IPS DF 6.9 (cell line): ENCODE data around the gene BCL2L1.
"Not testable (repeated sequence)": the region's sequence is repeated elsewhere in the genome, so short reads cannot be mapped to it uniquely, and the experiment has no call there.

ENCODE experiments used
- DNase-seq: peaks from one replicate; pipeline ENCODE4 v3.0.0-alpha.2; 2013; ENCODE audit warnings: low read depth, low spot score
- H3K27ac ChIP-seq: one replicate; pipeline ENCODE4 v1.5.1; 2013; ENCODE audit warnings: low read length, control low read depth
- H3K27me3 ChIP-seq: 2 replicates; pipeline ENCODE4 v1.6.1; 2013; ENCODE audit warnings: mild to moderate bottlenecking, low read length; ENCODE audit not compliant: control insufficient read depth, insufficient read depth
- H3K36me3 ChIP-seq: 2 replicates; pipeline ENCODE4 v1.6.1; 2013; ENCODE audit warnings: low read length; ENCODE audit not compliant: control insufficient read depth, insufficient read depth
- H3K4me1 ChIP-seq: 2 replicates; pipeline ENCODE4 v1.6.1; 2013; ENCODE audit warnings: low read length; ENCODE audit not compliant: control insufficient read depth, insufficient read depth
- H3K4me3 ChIP-seq: 2 replicates; pipeline ENCODE4 v1.5.1; 2013; ENCODE audit warnings: mild to moderate bottlenecking, low read length
- H3K9me3 ChIP-seq: 2 replicates; pipeline ENCODE4 v1.6.1; 2013; ENCODE audit warnings: low read length, inconsistent platforms; ENCODE audit not compliant: control insufficient read depth, insufficient read depth
- WGBS: extraction: QIAGEN DNeasy Blood & Tissue Kit; methylation state at CpG from one replicate; pipeline ENCODE4 v1.1.7; 2013; ENCODE audit warnings: mixed read lengths, missing lambda C conversion rate; ENCODE audit not compliant: insufficient read length, insufficient coverage; 5-methylcytosine and 5-hydroxymethylcytosine counted together

The BCL2L1 gene

GRCh38 chr20:31673435-31673834, 49.2 kb downstream of the BCL2L1 start:
- no peaks in the 10 kb centered on the region for H3K36me3 ChIP-seq
- DNase-seq, result no peak
- H3K27ac ChIP-seq, result no peak overlapping the region
- no peaks in the 10 kb centered on the region for H3K27me3 ChIP-seq
- no peak overlapping the region for H3K4me3 ChIP-seq
- H3K4me1 ChIP-seq, result peaks cover 2% of the 10 kb centered on the region; the same call in 1 of the 2 replicates
- H3K9me3 ChIP-seq, result no peaks in the 10 kb centered on the region

DNA sequence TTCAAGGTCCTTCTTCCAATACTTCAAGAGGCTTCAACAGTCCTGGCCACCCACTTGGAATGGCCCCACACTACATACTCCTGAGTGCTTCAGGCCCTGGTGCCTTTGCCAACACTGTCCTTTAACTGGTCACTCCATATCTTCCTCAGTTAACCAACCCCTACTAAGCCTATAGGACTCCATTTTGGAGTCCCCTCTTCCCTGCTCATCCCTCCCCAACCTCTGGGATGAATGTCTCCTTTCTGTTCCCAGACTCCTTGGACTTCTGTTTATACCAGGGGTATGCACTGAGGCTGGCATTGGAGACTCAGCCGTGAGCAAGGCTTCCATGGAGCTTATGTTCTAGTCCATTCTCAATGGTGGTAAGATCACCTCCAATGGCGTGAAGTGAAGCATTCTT, 51.3 kb downstream of the BCL2L1 start:
- H3K36me3 ChIP-seq, result no peaks in the 10 kb centered on the region
- H3K27ac ChIP-seq, result no peak overlapping the region
- H3K4me1 ChIP-seq, result no peaks in the 10 kb centered on the region; the same call in 1 of the 2 replicates
- H3K4me3 ChIP-seq, result no peak overlapping the region
- WGBS, result no CpG with 5 or more reads among the region's 2 CpGs
- no peak for DNase-seq
- no peaks in the 10 kb centered on the region for H3K27me3 ChIP-seq
- H3K9me3 ChIP-seq, result no peaks in the 10 kb centered on the region

DNA sequence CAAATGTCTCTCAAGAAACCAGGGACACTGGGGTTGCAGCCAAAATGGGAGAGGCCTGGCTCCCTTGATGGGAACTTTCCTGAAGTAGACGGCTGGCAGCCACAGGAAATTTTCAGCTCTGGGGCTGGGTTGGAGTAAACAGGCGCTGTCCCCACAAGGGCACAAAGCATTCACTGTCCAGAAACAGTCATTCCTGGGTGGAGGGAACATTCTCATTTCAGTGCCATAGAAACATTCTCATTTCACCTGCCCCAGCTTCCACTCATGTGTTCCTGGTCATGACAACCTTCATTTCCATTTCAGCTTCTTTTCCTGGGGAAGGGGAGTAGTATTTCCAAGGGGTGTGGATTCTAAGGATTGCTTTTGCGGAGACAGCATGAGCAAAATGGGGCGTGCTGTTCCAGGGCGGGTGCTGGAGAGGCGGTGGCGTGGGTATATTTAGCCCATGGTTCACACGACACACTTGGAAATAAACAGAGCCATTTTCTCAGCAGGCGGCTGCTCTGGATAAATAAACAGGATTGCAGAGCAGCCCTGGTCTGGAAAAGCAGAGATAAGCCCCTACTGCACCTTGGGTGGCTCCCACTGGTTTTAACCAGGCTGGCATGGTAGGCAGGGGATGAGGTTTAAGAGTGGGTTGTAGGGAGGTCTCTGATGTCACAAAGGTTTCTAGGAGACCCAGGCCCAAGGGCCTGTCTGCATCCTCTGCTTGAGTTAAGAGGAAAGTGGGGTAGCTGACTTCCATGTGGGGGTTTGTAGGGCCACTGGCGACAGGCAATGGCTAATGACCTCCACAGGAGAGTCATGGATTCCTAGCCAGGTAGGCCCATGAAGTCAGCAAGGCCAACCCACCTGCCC, 52.1 kb downstream of the BCL2L1 start:
- no peaks in the 10 kb centered on the region for H3K9me3 ChIP-seq
- H3K27me3 ChIP-seq, result no peaks in the 10 kb centered on the region
- no peaks in the 10 kb centered on the region for H3K36me3 ChIP-seq
- no peak for DNase-seq
- H3K27ac ChIP-seq, result no peak overlapping the region
- no peaks in the 10 kb centered on the region; the same call in 1 of the 2 replicates for H3K4me1 ChIP-seq
- no peak overlapping the region for H3K4me3 ChIP-seq
- no CpG with 5 or more reads among the region's 10 CpGs for WGBS

GRCh38 chr20:31669876-31670275, 52.8 kb downstream of the BCL2L1 start:
- H3K27ac ChIP-seq, result no peak overlapping the region
- no peaks in the 10 kb centered on the region for H3K27me3 ChIP-seq
- 0 out of 2 replicates have a peak, but pooled peaks cover 1% of the 10 kb centered on the region for H3K36me3 ChIP-seq
- no peaks in the 10 kb centered on the region for H3K4me1 ChIP-seq
- WGBS, result no CpG with 5 or more reads among the region's 3 CpGs
- no peaks in the 10 kb centered on the region for H3K9me3 ChIP-seq
- H3K4me3 ChIP-seq, result no peak overlapping the region
- DNase-seq, result no peak

DNA sequence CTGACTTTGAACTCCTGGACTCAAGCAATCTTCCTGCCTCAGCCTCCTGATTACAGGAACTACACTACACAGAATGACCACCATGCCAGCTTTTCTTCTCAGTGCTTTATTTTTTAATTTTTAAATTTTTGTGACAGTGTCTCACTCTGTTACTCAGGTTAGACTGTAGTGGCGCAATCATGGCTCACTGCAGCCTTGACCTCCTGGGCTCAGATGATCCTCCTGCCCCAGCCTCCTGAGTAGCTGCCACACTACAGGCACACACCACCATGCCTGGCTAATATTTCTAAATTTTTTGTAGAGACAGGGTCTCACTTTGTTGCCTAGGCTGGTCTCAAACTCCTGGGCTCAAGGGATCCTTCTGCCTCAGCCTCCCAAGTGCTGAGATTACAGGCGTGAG, 53.7 kb downstream of the BCL2L1 start:
- WGBS, result no CpG with 5 or more reads among the region's 2 CpGs
- not testable (repeated sequence) for H3K9me3 ChIP-seq, H3K27me3 ChIP-seq, DNase-seq, H3K4me1 ChIP-seq, H3K27ac ChIP-seq, H3K36me3 ChIP-seq, H3K4me3 ChIP-seq

- DNase-seq, result no peak
- Histone ChIP-seq H3K4me3 (no peak overlapping the region), H3K4me1 (no peaks in the 10 kb centered on the region), H3K27me3 (no peaks in the 10 kb centered on the region), H3K27ac (no peak overlapping the region), H3K9me3 (no peaks in the 10 kb centered on the region), H3K36me3 (0 out of 2 replicates have a peak, but pooled peaks cover 2% of the 10 kb centered on the region)
- no CpG with 5 or more reads among the region's 15 CpGs for WGBS
Measured at GRCh38 chr20:31667315-31668285, 55.1 kb downstream of the BCL2L1 start.

DNA sequence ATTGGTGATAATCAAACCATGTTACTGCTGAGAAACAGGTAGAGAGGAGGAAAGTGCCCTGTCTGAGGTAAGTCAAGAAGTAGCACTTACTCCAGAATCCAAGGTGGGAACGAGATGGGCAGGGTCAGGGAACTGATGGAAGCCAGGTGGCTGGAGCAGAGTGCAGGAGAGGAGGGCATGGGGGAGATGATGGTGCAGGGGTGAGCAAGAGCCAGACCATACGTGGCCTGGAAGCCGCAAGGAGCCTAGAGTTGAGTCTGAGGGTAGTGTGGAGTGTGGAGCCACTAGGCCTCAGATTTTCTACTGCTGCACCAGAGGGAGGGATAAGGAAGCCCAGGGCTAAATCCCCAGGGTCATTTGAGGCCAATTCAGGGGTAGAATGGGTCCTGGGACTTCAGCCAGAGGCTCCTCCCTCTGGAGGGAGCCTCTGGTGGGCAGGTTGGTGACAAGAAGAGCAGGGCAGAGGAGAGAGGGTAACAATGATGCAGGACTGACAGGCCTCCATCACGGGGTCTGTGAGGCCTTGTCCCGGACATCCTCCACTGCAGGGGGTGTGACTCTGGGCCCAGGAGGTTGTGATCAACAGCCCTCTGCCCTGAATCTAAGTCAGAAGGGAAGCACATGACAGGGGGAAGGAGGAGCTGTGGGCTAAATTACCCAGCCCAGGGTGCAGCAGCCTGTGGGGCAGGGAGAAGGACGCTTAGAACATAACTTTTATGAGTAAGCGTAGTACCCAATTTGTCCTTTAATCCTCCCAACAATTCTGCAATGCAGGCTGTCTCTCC, 56.2 kb downstream of the BCL2L1 start:
- H3K4me1 ChIP-seq, result no peaks in the 10 kb centered on the region
- H3K36me3 ChIP-seq, result 0 out of 2 replicates have a peak, but pooled peaks cover 2% of the 10 kb centered on the region
- H3K27me3 ChIP-seq, result no peaks in the 10 kb centered on the region
- DNase-seq, result no peak
- H3K4me3 ChIP-seq, result no peak overlapping the region
- no peaks in the 10 kb centered on the region for H3K9me3 ChIP-seq
- no peak overlapping the region for H3K27ac ChIP-seq
- no CpG with 5 or more reads among the region's 7 CpGs for WGBS

DNA sequence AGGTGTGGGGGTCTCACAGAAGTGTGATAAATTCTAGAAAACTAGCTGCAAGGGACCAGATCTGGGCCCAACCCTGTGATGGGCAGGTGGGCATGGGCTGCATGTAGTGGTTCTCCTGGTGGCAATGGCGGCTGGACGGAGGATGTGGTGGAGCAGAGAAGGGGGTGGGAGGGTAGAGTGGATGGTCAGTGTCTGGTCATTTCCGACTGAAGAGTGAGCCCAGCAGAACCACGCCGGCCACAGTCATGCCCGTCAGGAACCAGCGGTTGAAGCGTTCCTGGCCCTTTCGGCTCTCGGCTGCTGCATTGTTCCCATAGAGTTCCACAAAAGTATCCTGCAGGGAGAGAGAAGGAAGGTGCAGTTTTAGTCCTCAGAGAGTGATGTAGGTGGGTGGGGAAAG, 56.9 kb downstream of the BCL2L1 start:
- Histone ChIP-seq H3K4me3 (no peak overlapping the region), H3K27ac (no peak overlapping the region), H3K27me3 (no peaks in the 10 kb centered on the region), H3K36me3 (0 out of 2 replicates have a peak, but pooled peaks cover 2% of the 10 kb centered on the region), H3K4me1 (no peaks in the 10 kb centered on the region), H3K9me3 (no peaks in the 10 kb centered on the region)
- WGBS, result no CpG with 5 or more reads among the region's 10 CpGs
- DNase-seq, result no peak

GRCh38 chr20:31664696-31665354, 57.8 kb downstream of the BCL2L1 start:
- H3K9me3 ChIP-seq, result no peaks in the 10 kb centered on the region
- H3K27ac ChIP-seq, result no peak overlapping the region
- H3K4me1 ChIP-seq, result no peaks in the 10 kb centered on the region
- no peaks in the 10 kb centered on the region for H3K27me3 ChIP-seq
- WGBS, result no CpG with 5 or more reads among the region's 2 CpGs
- DNase-seq, result no peak
- H3K36me3 ChIP-seq, result 0 out of 2 replicates have a peak, but pooled peaks cover 2% of the 10 kb centered on the region
- H3K4me3 ChIP-seq, result no peak overlapping the region
